Gastroesophageal sphincter (tissue), 4 donors: ENCODE data around the gene LDLRAD4. TPM values are rescaled to one million over a fixed set of nuclear protein-coding genes. Genes with fewer than 3 reads are reported as not detected.

ENCODE experiments used
- ATAC-seq: fragments of 150-250 bp; one replicate; pipeline ENCODE4 v1.9.1; 2016; ENCODE audit warnings: mild to moderate bottlenecking, moderate library complexity
- H3K27ac ChIP-seq, 4 donors: fragments of 200-600 bp; sonication (generic) in 3 of 4; 1 replicate in 3 of 4; 2 replicates in 1 of 4; pipeline ENCODE4 v1.5.1; 2016 to 2019
- H3K27me3 ChIP-seq: fragments of 200-600 bp; sonication (generic); one replicate; pipeline ENCODE4 v1.5.1; 2019
- H3K36me3 ChIP-seq, 2 donors: fragments of 200-600 bp; sonication (generic); one replicate each; pipeline ENCODE4 v1.5.1; 2019; ENCODE audit warnings: control low read depth in 1 of 2
- H3K4me1 ChIP-seq, 3 donors: fragments of 200-600 bp; sonication (generic); 1 replicate in 2 of 3; 2 replicates in 1 of 3; pipeline ENCODE4 v1.5.1; 2016 to 2019; ENCODE audit warnings: control low read depth in 2 of 3
- H3K4me3 ChIP-seq, 2 donors: fragments of 200-600 bp; sonication (generic); one replicate each; pipeline ENCODE4 v1.5.1; 2019; ENCODE audit warnings: mild to moderate bottlenecking in 1 of 2, moderate library complexity in 1 of 2
- H3K9me3 ChIP-seq, 3 donors: fragments of 200-600 bp; sonication (generic); one replicate each; pipeline ENCODE4 v1.5.1; 2017 to 2019; ENCODE audit warnings: control low read depth in 2 of 3
- CTCF ChIP-seq, 4 experiments: fragments of 200-600 bp in 2 of 4; fragments of 450-650 bp in 2 of 4; sonication (generic) in 1 of 4; IDR thresholded peaks; one replicate each; pipeline ENCODE4 v1.5.1; 2017 to 2019; ENCODE audit warnings: antibody characterized with exemption in 4 of 4, mild to moderate bottlenecking in 2 of 4, moderate library complexity in 2 of 4
- EP300 ChIP-seq: sonication (generic); formaldehyde crosslinking; IDR thresholded peaks from one replicate; pipeline ENCODE4 v1.6.1; 2017; ENCODE audit warnings: antibody characterized with exemption, mild to moderate bottlenecking
- POLR2A ChIP-seq, 2 donors: fragments of 450-650 bp; IDR thresholded peaks; one replicate each; pipeline ENCODE4 v1.6.1; 2017; ENCODE audit warnings: antibody characterized with exemption in 2 of 2, mild to moderate bottlenecking in 2 of 2, moderate library complexity in 1 of 2
- POLR2AphosphoS5 ChIP-seq: sonication (generic); formaldehyde crosslinking; IDR thresholded peaks from one replicate; pipeline ENCODE4 v1.6.1; 2017; ENCODE audit warnings: antibody characterized with exemption
- WGBS, 2 donors: methylation state at CpG; one replicate each; pipeline ENCODE4 v1.1.5; 2018; ENCODE audit warnings: low coverage in 1 of 2; 5-methylcytosine and 5-hydroxymethylcytosine counted together
- total RNA-seq, 4 donors: library from RNA; depleted of rRNA; stranded (reverse); fragments of >200 nt; gene quantifications; one replicate each; pipeline ENCODE4 v1.1.0, GENCODE V29; 2016

LDLRAD4 gene
- total RNA-seq, 4 donors from 2014 or later = 28.1 to 85.9 (median 55.2) TPM

DNA sequence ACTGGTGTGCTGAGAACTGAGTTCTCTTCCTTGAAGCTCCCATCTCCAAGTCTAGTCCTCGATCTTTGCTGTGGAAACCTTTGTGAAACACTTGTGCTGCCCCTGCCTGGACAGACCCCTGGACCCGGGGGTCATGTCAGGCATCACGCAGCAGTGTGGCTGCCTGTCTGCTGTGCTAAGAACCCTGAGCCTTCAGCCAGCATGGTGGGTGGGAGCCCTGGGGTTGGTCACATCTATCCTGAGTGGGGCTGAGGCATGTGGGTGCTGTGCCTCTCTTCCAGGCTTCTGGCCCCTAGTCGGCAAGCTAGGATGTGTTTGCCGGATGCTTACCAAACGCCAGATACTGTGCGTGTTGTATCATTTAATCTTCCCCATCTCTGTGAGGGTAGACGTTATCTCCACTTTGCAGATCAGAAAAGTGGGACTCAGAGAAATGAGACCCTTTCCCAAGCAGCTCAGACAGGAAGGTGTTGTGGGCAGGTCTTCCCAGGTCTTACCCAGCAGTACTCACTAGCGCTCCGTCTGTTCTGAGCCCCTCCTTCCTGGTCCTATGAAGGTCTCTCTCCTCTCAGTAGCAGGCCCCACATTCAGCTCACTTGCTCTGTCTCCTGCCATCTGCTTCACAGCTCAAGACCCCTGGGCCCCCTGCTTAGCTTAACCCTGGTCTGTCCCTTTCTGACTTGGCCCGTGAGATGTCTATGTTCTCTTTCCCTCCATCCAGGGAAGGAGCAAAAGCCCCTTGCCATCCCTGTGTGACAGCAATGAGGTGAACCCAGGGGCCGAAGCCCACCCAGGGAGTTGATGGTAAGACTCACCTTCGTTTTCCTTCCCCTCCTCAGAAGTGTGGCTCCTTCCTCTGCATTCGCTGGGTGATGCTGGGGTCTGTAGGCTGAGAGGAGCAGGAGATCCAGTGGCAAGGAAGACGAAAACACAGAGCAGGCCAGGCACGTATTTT is 265.0 kb downstream of the LDLRAD4 start:
- H3K4me3 ChIP-seq = no peak overlapping the region
- H3K9me3 ChIP-seq = no peaks in the 10 kb centered on the region
- H3K4me1 ChIP-seq = no peaks in the 10 kb centered on the region
- WGBS, 2 donors = 85 to 100% methylated on average over 2 to 13 of the region's 16 CpGs
- no peaks in the 10 kb centered on the region for H3K27me3 ChIP-seq
- TF ChIP-seq CTCF (IDR thresholded peaks at IDR 0.05) (no peak), EP300 (no peak)
- H3K36me3 ChIP-seq = peaks cover 0 to 29% of the 10 kb centered on the region in 2 donors
- H3K27ac ChIP-seq = no peak overlapping the region
- no peak for ATAC-seq

GRCh38 chr18:13485182-13485581 is 266.6 kb downstream of the LDLRAD4 start:
- no CpG with 5 or more reads among the region's 6 CpGs for WGBS, 2 donors
- Histone ChIP-seq H3K4me3 (no peak overlapping the region), H3K27me3 (no peaks in the 10 kb centered on the region), H3K36me3 (peaks cover 0 to 29% of the 10 kb centered on the region in 2 donors), H3K4me1 (no peaks in the 10 kb centered on the region), H3K9me3 (no peaks in the 10 kb centered on the region), H3K27ac (no peak overlapping the region)
- no peak for ATAC-seq
- TF ChIP-seq CTCF (IDR thresholded peaks at IDR 0.05) (no peak), POLR2A (IDR thresholded peaks at IDR 0.05) (no peak), EP300 (no peak), POLR2AphosphoS5 (no peak)

DNA sequence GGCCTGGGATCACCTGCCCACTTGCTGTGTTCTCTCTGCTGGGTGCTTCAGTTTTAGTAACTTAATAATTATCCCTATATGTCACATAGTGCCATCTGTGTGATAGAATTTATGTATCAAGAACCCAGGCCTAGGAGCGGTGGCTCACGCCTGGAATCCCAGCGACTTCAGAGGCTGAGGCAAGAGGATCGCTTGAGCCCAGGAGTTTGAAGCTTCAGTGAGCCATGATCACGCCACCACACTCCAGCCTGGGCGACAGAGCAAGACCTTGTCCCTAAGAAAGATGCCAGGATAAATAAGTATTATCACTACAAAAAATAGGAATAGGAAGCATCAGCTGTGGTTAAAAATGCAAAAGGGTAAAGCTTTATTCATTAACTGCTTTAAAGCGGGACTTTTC is 267.0 kb downstream of the LDLRAD4 start:
- 93 to 100% methylated on average over 2 to 5 of the region's 7 CpGs for WGBS, 2 donors
- H3K4me1 ChIP-seq = no peaks in the 10 kb centered on the region
- no peak overlapping the region for H3K27ac ChIP-seq
- H3K4me3 ChIP-seq = no peak overlapping the region
- peaks cover 0 to 29% of the 10 kb centered on the region in 2 donors for H3K36me3 ChIP-seq
- ATAC-seq = no peak
- no peak for TF ChIP-seq POLR2A (IDR thresholded peaks at IDR 0.05)
- TF ChIP-seq CTCF (IDR thresholded peaks at IDR 0.05) = no peak
- no peak for TF ChIP-seq EP300
- TF ChIP-seq POLR2AphosphoS5 = no peak
- H3K9me3 ChIP-seq = no peaks in the 10 kb centered on the region
- H3K27me3 ChIP-seq = no peaks in the 10 kb centered on the region

GRCh38 chr18:13486284-13486683 is 267.7 kb downstream of the LDLRAD4 start:
- Histone ChIP-seq H3K4me1 (no peaks in the 10 kb centered on the region), H3K9me3 (no peaks in the 10 kb centered on the region), H3K27me3 (no peaks in the 10 kb centered on the region), H3K36me3 (peaks cover 0 to 29% of the 10 kb centered on the region in 2 donors), H3K4me3 (no peak overlapping the region), H3K27ac (no peak overlapping the region)
- 92 to 95% methylated on average over 5 of the region's 5 CpGs for WGBS, 2 donors
- TF ChIP-seq EP300 (no peak), POLR2AphosphoS5 (no peak), POLR2A (IDR thresholded peaks at IDR 0.05) (no peak), CTCF (IDR thresholded peaks at IDR 0.05) (no peak)
- ATAC-seq = no peak

DNA sequence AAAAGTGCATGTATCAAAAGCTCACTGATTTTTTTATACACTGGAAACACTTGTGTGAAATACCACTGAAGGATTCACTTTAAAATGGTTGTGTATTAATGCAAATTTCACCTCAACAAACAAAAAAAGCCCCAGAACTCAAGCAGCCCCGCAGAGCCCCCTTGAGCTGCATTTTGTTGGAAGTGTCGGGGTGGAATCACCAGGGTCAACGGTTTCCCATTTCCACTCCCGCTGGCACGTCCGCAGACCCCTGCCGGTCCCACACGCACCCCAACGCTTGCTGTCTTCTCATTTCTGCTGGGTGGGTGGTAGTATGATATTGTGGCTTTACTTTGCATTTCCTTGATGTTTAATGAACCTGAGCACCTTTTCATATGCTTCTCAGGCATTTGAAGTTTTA is 268.1 kb downstream of the LDLRAD4 start:
- Histone ChIP-seq H3K27me3 (no peaks in the 10 kb centered on the region), H3K36me3 (peaks cover 0 to 31% of the 10 kb centered on the region in 2 donors), H3K4me1 (no peaks in the 10 kb centered on the region), H3K9me3 (no peaks in the 10 kb centered on the region), H3K4me3 (no peak overlapping the region), H3K27ac (no peak overlapping the region)
- no peak for ATAC-seq
- no peak for TF ChIP-seq POLR2A (IDR thresholded peaks at IDR 0.05)
- TF ChIP-seq CTCF (IDR thresholded peaks at IDR 0.05) = no peak
- TF ChIP-seq EP300 = no peak
- TF ChIP-seq POLR2AphosphoS5 = no peak
- 69 to 97% methylated on average over 5 to 9 of the region's 9 CpGs for WGBS, 2 donors
